Stimulated activated CD4-positive, alpha-beta T cell treated with anti-CD3 and anti-CD28 coated beads, Interleukin-2, amount 100 ng/mL, for 24 hours (primary cell): ENCODE data around the gene MAMDC4.
A peak's percentile ranks its signal among the peaks of the same experiment; 100 is the strongest.
"Not testable (repeated sequence)": the region's sequence is repeated elsewhere in the genome, so short reads cannot be mapped to it uniquely, and the experiment has no call there.

ENCODE experiments used
- DNase-seq, 2 donors: peaks; one replicate each; pipeline ENCODE4 v3.0.0-alpha.2; 2020

MAMDC4 gene

DNA sequence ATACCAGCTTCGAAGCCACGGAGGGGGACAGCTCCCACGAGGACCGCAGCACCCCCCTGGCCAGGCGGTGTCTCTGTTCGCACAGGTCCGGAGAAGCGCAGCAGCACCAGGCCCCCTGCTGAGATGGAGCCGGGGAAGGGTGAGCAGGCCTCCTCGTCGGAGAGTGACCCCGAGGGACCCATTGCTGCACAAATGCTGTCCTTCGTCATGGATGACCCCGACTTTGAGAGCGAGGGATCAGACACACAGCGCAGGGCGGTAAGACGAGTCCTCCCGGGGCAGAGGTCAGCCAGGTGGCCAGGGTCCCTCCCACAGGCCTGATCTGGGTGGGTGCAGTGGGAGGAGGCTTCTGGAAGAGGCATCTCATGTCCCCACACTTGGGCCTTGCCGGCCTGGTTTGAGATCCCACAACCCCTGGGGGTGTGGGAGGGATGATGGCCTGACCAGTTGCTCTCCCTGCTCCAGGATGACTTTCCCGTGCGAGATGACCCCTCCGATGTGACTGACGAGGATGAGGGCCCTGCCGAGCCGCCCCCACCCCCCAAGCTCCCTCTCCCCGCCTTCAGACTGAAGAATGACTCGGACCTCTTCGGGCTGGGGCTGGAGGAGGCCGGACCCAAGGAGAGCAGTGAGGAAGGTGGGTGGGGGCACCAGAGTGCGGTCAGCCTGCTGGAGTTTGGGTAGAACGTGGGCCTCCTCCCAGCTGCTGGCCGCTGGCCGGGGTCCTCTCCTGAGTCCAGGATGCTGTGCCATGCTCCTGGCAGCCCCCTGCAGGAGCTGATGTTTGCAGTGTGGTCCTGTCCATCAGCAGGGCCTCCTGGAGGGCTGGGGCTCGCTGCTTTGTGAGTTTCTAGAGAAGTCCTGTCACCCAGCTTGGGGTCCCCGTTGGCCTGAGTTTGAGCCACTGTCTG is 12.7 kb upstream of the MAMDC4 start:
- no peak for DNase-seq

GRCh38 chr9:136840140-136840876 is 11.8 kb upstream of the MAMDC4 start:
- no peak for DNase-seq

- no peak for DNase-seq
Observed at GRCh38 chr9:136840877-136841645, 11.1 kb upstream of the MAMDC4 start.

DNA sequence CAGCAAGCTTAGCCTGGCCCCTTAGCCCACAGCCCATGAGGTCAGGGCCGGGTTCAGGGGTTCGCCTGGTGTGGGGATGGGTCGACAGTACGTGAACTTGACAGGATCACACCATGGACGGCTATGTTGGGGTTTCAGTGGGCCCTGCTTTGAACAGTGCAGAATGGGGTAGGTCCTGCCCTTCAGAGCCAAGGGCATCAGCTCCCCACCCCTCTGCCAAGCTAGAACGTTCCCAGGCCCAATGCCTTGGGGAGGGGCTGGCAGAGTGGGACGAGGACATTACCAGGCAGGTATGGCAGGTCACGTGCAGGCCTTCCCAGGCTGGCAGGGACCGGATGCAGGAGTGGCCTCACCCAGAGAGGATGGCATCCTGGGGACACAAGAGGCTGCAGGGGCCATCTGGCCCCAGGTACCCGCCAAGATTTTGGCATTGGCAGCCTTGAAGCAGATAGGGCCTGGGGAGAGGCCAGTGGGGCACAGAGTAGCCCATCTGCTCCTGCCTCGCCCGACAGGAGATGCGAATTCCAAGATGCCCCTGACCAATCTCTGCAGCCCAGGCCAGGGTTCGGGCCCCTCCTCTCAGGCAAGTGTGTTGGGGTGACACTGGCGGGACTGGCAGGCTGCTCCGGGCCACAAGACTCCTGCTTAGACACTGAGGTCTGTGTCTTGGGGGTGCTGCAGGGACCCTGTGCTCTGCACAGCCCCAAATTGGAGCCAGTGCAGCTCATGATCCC is 10.3 kb upstream of the MAMDC4 start:
- not testable (repeated sequence) for DNase-seq

- DNase-seq = peak; percentile 82 to 84
Observed at GRCh38 chr9:136842380-136842948, 9.7 kb upstream of the MAMDC4 start, which contains the start of gene AJM1. Gene AJM1 (plus strand): TSS chr9:136842478. CDS start chr9:136844415, 1,937 bp downstream.

- DNase-seq = not testable (repeated sequence)
Observed at GRCh38 chr9:136843159-136843800, 8.9 kb upstream of the MAMDC4 start.

DNA sequence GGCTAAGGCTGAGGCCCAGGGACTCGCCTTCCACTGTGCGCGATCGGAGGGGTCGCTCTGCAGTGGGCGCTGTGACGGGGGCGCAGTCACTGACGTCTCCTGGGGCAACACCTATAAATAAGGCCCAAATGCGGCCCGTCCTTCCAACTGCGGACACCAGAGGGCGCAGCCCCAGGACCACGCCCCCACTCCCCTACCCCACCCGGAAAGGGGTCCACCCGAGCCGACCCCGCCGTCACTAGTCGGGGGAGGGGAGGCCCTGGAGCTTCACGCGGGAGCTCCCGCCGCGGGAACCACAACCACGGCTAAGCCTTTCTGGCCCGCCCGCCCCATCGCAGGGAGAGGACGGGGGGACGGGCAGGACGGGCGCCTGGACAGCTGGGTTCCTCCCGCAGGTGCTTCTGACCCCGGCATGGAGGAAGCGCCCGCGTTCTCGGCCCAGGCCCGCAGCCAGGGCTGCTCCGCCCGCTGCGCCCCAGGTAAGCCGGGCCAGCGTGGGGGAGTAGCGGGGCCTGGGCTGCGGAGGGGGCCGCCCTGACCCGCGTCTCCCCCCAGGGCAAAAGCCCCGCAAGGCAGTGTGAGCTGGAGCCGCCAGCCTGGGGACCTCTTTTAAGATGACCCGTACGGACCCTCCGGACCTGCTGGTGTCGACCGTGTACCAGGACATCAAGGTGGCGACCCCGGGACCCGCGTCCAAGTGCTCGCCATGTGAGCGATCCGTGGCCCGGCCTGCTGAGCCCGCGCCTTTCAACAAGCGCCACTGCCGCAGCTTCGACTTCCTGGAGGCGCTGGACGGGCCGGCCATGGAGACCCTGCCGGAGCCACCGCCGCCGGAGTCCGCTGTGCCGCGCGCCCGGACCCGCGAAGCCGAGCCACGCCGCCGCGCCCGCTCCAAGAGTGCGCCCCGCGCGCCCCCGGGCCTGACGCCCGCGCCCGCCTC is 8.1 kb upstream of the MAMDC4 start:
- DNase-seq = peak; percentile 72 to 76

- no peak for DNase-seq
Observed at GRCh38 chr9:136844761-136845464, 7.2 kb upstream of the MAMDC4 start.

DNA sequence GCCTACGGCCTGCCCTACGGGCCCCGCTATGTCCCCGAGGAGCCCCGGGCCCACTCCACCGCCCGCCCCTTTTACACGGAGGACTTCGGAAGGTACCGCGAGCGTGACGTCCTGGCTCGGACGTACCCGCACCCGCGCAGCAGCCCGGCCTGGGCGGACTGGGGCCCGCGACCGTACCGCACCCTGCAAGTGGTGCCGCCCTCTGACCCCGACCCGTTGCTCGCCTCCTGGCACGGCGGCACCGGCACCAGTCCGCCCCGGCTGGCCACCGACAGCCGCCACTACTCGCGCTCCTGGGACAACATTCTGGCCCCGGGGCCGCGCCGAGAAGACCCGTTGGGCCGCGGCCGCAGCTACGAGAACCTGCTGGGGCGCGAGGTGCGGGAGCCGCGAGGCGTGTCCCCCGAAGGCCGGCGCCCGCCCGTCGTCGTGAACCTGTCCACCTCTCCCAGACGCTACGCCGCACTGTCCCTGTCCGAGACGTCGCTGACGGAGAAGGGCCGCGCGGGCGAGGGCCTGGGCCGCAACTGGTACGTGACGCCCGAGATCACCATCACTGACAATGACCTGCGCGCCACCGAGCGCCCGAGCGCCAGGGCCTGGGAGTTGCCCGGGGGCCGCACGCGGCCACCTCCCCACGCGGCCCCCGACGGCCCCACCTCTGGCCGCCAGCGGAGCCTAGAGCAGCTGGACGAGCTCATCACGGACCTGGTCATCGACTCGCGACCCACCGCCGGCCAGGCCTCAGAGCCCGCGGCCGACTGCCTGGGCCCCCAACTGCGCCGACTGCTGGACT is 6.5 kb upstream of the MAMDC4 start:
- no peak for DNase-seq

DNA sequence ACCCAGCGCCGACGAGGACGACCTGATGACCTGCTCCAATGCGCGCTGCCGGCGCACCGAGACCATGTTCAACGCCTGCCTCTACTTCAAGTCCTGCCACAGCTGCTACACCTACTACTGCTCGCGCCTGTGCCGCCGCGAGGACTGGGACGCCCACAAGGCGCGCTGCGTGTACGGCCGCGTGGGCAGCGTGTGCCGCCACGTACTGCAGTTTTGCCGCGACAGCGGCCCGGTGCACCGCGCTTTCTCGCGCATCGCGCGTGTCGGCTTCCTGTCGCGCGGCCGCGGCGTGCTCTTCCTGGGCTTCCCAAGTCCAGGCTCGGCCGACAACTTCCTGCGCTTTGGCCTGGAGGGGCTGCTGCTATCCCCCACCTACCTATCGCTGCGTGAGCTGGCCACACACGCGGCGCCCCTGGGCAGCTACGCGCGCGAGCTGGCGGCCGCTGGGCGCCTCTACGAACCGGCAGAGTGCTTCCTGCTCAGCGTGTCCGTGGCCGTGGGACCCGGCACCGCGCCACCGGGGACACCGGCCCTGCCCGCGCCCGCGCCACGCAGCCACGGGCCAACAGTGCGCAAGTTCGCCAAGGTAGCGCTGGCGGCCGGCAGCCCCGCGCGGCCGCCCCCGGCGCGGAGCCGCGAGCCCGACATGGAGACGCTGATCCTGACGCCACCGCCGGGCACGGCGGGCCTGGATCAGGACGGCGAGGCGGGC is 5.6 kb upstream of the MAMDC4 start:
- DNase-seq = no peak

DNA sequence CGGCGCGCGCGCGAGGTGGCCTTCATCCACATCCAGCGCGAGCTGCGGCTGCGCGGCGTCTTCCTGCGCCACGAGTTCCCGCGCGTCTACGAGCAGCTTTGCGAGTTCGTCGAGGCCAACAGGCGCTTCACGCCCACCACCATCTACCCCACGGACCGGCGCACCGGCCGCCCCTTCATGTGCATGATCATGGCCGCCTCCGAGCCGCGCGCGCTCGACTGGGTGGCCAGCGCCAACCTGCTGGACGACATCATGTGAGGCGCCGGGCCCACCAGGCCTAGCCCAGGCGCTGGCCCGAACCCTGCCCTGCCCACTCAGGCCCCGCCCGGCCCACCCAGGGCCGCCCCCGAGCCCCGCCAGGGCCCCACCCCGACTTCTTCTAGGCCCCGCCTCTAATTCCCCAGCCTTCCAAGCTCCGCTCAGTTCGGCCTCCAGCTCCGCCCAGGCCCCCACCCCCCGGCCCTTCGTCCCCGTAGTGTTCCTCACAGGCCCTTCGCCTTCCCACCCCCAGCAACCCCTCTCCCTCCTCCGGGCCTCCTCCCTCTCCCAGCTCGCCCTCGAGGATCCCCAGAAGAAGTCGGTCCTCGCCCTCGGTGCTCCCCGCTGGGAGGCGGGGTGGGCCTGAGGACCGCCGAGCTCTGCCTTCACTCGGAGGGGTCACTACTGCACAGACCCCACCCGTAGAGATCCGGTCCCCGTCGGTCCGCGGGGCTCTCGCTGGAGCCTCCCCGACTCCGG is 4.9 kb upstream of the MAMDC4 start:
- no peak for DNase-seq

- peak; percentile 83 to 88 for DNase-seq
Observed at GRCh38 chr9:136847826-136848392, 4.2 kb upstream of the MAMDC4 start.

DNA sequence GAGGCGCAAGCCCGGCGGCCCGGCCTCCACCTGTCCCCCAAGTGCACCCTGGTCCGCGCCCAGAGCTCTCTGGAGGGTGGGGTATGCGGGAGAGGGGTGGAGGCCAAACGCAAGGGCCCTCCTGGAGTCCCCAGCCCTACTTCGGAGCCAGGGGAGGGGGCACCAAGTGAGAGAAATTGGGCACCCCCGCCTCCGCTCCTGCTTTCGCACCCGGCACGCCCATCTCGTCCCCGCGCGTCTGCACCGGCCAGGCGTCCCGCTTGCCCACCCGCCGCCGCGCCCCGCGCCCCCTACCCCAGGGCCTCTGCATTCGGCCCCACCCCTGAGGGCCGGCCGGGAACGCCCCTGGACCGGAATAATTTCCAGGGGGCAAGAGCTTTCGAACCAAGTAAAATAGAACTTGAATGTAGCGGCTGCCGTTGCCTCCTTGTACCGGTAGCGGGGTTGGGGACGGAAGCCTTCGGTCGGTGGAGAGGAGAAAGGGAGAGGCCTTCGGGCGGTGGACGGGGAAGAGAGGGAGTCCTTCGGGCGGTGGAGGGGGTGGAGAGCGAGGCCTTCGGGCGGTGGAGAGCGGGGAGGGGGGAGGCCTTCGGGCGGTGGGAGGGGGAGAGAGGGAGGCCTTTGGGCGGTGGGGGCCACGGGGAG is 3.6 kb upstream of the MAMDC4 start:
- DNase-seq = peak; percentile 46 to 47

DNA sequence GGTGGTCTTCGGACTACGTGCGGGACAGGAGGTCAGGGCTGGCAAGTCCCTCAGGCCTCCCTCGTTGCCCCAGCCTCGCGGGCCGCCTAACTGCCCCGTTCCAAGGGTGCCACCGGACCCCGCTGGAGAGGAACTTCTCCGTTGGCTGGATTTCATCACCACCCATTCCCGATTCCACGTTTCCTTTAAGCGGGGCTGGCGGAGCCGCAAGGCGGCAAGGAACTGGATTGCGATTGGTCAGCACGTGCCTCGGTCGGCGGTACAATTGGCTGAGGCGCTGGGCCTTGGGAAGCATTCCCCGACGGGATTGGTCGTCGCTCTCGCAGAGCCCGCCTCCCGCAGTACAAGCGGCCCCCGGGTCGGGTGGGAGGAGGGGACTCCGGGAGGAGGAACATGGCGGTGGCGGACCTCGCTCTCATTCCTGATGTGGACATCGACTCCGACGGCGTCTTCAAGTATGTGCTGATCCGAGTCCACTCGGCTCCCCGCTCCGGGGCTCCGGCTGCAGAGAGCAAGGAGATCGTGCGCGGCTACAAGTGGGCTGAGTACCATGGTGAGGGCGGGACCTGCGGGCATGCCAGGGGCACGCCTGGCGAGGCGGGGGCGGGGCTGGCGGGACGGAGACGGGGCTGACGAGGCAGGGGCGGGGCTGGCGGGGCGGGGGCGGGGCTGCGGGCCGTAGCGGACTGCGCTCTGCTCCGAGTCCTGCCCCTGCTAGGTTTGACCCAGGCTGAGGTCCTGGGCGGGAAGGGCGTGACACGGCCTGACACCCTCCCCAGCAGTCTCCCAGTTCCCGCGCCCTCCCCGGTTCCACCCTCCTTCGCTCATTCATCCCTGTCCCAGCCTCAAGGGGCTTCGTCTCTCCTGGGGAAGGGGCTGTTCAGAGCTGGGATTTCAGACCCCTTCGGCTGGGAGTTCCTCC is 2.8 kb upstream of the MAMDC4 start, which contains the start of gene PHPT1:
Gene PHPT1, plus strand, starts transcription at position 372 of the 922 bp plus-strand sequence. Its CDS starts 22 bp downstream, at position 394.
- DNase-seq = peak; percentile 96
